T-helper 1 cell treated with Interleukin-12 subunit alpha and Interleukin-12 subunit beta and Interleukin-4 antibody, amounts not matched to agents 30 ng/mL and 1 ng/mL, for 36 hours (primary cell): Measurements from ENCODE around the gene ST13. TPM values are rescaled to one million over a fixed set of nuclear protein-coding genes. Genes with fewer than 3 reads are reported as not detected.
"Not testable (repeated sequence)": the region's sequence is repeated elsewhere in the genome, so short reads cannot be mapped to it uniquely, and the experiment has no call there.

Source experiments
- intact Hi-C: fragments of 100-400 bp; cut with micrococcal nuclease; formaldehyde crosslinking; loops from one replicate; pipeline ENCODE4 v1.15.1; 2024
- total RNA-seq: library from RNA; stranded (reverse); gene quantifications from 2 replicates; pipeline ENCODE4 v1.2.3, GENCODE V29; 2022

The ST13 gene
- total RNA-seq, 1 donor from 2014 or later, result 124 TPM

DNA sequence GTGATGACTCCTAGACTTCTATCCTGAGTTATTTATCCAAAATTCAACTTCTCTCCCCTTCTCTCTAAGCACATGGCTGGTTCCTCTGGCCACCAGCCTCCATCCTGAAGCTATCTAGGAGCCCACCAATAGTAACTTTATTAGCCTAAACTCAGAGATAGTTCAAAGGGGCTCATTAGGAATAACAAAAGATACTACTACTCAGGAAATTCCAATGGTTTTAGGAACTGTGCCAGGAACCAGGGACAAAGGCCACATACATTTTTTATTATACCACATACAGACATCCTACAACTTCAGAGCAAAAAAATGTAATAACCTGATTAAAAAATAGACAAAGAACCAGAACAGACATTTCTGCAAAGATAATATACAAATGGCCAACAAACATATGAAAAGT, 65.2 kb downstream of the ST13 start:
- intact Hi-C loops, result no loop called here

DNA sequence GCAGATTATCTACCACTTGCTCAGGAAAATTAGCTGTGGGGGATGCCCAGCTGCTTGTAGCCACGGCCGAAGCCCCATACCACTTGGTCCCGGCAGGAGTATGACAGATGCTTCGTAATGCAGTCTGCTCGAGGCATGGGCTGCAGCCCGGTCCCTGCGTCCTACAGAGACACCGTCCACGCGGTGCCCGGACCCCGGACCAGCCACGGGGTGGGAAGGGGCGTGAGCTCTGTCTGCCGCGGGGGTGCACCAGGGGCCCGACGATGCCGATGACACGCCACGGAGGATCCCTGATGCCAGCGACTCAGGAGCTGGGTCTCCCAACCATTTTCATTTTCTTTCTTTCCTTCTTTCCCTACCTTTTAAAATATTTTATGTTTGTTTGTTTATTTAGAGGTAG, 67.3 kb downstream of the ST13 start:
- intact Hi-C loops, result no loop called here

DNA sequence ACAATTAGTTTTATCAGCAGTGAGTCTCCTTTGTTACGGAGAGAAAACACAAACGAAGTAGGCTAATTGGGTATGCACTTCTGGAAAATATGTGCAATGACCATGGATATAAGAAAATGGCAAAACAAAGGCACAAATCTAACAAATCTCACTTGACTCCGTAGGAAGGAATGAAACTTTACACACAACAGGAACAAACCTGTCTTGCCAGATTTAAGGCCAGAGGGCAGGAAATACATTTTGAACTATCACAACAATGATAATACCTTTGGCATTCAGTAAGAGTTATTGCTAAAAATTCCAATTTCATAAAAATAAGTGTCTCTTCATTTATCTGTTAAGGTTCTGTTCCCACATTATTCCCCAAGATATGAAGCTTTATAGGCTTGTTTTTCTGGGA, 73.9 kb downstream of the ST13 start:
- intact Hi-C loops, result no loop called here

DNA sequence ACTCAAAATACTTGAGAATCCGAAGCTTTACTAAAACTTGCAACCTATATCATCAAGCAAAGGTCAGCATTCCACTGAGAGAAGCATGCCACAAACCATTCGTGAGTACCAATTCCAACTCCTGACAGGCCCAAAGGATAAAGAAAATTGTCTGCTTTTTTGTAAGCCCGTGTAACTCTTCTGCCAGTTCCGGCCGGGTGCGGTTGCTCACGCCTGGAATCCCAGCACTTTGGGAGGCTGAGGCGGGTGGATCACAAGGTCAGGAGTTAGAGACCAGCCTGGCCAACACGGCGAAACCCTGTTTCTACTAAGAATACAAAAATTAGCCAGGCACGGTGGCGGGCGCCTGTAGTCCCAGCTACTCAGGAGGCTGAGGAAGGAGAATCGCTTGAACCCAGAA, 74.7 kb downstream of the ST13 start:
- intact Hi-C loops, result not testable (repeated sequence)

Other genes with a start within 250 kb of the ST13 start
- gene MRTFA, start 219.9 kb downstream of the ST13 start, total RNA-seq, result 56.8 and 67.4 TPM in 2 replicates
- not detected in 2 replicates for gene MCHR1, start 177.2 kb downstream of the ST13 start, total RNA-seq
- gene SLC25A17, start 37.3 kb downstream of the ST13 start, total RNA-seq, result 20.3 and 23.7 TPM in 2 replicates
- gene XPNPEP3, start 509 bp upstream of the ST13 start, total RNA-seq, result 13.8 and 14.6 TPM in 2 replicates
- gene DNAJB7, start 5.5 kb upstream of the ST13 start, total RNA-seq, result not detected in 2 replicates
- 83.1 and 83.4 TPM in 2 replicates for gene RBX1, start 94.7 kb upstream of the ST13 start, total RNA-seq
- 91.1 and 94.8 TPM in 2 replicates for gene EP300, start 236.0 kb upstream of the ST13 start, total RNA-seq